Measurements from ENCODE around the gene GPR15.

- TF ChIP-seq EZH2 (IDR thresholded peaks at IDR 0.05; ENCODE audit: insufficient read depth, poor library complexity, severe bottlenecking) (no peak), EZH2phosphoT487 (IDR thresholded peaks at IDR 0.05; ENCODE audit: insufficient read depth, low read depth) (no peak)
These were observed 25.7 kb downstream of the GPR15 start for GRCh38 chr3:98557324-98558010.
